Transverse colon (tissue), 4 donors: ENCODE results near the gene TMEM201.

ENCODE experiments used
- CTCF ChIP-seq, 5 experiments: fragments of 200-600 bp in 3 of 5; fragments of 450-650 bp in 2 of 5; sonication (generic) in 3 of 5; IDR thresholded peaks; 1 replicate in 2 of 5; 2 replicates in 3 of 5; pipeline ENCODE4 v1.5.1; 2016 to 2017; ENCODE audit warnings: antibody characterized with exemption in 5 of 5, inconsistent platforms in 3 of 5, mild to moderate bottlenecking in 2 of 5, moderate library complexity in 1 of 5
- EP300 ChIP-seq: sonication (generic); formaldehyde crosslinking; IDR thresholded peaks from one replicate; pipeline ENCODE4 v1.6.1; 2017; ENCODE audit warnings: antibody characterized with exemption, low read depth
- POLR2A ChIP-seq: fragments of 450-650 bp; IDR thresholded peaks from one replicate; pipeline ENCODE4 v1.6.1; 2016; ENCODE audit warnings: antibody characterized with exemption, mild to moderate bottlenecking, moderate library complexity
- POLR2AphosphoS5 ChIP-seq, 3 donors: sonication (generic); formaldehyde crosslinking; IDR thresholded peaks; one replicate each; pipeline ENCODE4 v1.6.1; 2016; ENCODE audit warnings: antibody characterized with exemption in 3 of 3

- TF ChIP-seq POLR2AphosphoS5 (IDR thresholded peaks at IDR 0.05): no peak
- TF ChIP-seq POLR2A: no peak
- TF ChIP-seq CTCF (IDR thresholded peaks at IDR 0.05): no peak
- TF ChIP-seq EP300: no peak
Measured at GRCh38 chr1:9575486-9575885, 13.2 kb upstream of the TMEM201 start.
